GM12864 (cell line): ENCODE measurements around the gene MZB1.

Experiments
- DNase-seq: peaks from one replicate; pipeline ENCODE4 v3.0.0-alpha.2; 2011; ENCODE audit warnings: low read depth
- H3K4me3 ChIP-seq: 2 replicates; pipeline ENCODE4 v1.5.1; 2011; ENCODE audit warnings: mild to moderate bottlenecking, low read depth, low read length, control low read depth
- TF ChIP-seq, protein P1 (sequence below): IDR thresholded peaks from 2 replicates; pipeline ENCODE4 v1.5.1; 2011; ENCODE audit warnings: low read depth, mild to moderate bottlenecking, moderate library complexity, low read length, control low read depth, inconsistent platforms; ENCODE audit errors: missing control alignments

MZB1 gene

DNA sequence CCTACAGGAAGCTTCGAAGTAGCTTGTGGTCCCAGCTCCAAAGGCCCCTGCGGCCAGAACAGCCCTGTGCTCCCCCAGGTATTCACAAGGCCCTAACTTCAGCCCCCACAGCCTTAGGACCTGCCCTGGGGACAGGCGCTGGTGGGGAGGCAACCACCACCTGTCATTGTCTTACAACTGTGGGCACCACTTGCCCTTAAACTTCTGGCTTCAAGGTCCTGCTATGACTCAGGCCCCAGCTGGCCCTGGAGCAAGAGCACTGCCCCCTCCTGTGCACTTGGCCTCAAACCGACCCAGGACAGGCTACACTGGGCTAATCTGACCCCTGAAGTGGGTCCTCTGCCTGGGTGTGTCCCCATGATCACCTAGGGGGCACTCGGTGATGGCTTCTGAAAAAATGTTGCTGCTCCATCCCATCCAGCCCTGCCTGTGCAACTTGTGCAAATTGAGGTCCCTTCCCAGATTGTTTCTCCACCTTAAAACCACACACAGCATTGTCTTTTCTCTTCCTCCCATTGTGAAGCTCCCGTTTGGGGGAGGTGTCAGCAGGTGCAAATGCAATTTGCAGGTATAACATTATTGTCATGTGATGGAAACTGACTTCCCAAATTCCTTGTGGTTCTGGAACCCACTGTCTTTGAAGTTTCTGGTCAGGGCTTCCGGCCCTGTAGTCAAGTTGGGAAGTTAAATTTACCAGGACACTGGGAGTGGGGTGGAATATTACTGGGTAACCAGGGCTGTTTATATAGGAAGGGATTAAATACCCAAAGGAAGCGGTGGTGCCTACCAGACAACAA lies 6.3 kb upstream of the MZB1 start:
- TF ChIP-seq, protein P1, sequence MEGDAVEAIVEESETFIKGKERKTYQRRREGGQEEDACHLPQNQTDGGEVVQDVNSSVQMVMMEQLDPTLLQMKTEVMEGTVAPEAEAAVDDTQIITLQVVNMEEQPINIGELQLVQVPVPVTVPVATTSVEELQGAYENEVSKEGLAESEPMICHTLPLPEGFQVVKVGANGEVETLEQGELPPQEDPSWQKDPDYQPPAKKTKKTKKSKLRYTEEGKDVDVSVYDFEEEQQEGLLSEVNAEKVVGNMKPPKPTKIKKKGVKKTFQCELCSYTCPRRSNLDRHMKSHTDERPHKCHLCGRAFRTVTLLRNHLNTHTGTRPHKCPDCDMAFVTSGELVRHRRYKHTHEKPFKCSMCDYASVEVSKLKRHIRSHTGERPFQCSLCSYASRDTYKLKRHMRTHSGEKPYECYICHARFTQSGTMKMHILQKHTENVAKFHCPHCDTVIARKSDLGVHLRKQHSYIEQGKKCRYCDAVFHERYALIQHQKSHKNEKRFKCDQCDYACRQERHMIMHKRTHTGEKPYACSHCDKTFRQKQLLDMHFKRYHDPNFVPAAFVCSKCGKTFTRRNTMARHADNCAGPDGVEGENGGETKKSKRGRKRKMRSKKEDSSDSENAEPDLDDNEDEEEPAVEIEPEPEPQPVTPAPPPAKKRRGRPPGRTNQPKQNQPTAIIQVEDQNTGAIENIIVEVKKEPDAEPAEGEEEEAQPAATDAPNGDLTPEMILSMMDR = no peak
- H3K4me3 ChIP-seq = no peak overlapping the region
- no peak for DNase-seq

- TF ChIP-seq, protein P1 = no peak
- no peak for DNase-seq
- peak within 1 kb of the TSS; percentile 88 for H3K4me3 ChIP-seq
These were observed 5.2 kb upstream of the MZB1 start, which contains the start of gene PROB1 for GRCh38 chr5:139394654-139395566. PROB1 (minus strand) TSS chr5:139395104; CDS start chr5:139395081, 23 bp downstream.

DNA sequence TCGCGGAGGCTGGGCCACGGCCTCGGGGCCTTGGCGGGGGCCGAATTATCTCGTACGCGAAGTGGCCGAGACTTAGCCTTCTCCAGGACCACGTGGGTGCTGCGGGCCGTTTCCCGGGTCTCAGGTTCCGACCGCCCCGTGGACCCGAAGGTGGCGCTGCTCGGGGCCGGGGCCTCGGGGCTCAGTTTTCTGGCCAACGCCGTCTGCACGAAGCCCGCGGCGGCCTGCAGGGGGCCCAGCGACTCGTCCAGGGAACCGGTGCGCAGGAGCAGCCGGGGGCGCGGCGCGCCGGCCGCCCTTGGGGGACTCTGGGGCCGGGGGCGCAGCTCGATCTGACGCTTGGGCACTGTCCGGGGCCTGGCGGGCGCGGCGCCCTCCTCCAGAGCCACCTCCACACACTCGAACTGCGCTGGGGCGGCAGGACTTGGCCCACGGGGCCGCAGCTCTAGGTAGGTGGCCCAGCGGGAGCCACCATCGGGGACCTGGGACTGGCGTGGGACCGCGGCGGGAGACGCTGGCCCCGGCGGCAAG lies 4.5 kb upstream of the MZB1 start:
- DNase-seq = no peak
- peak overlapping the region; percentile 88 for H3K4me3 ChIP-seq
- TF ChIP-seq, protein P1 = peak; percentile 56

- TF ChIP-seq, protein P1 = no peak
- H3K4me3 ChIP-seq = peak overlapping the region; percentile 88
- no peak for DNase-seq
These were observed 3.9 kb upstream of the MZB1 start for GRCh38 chr5:139393497-139394122.

DNA sequence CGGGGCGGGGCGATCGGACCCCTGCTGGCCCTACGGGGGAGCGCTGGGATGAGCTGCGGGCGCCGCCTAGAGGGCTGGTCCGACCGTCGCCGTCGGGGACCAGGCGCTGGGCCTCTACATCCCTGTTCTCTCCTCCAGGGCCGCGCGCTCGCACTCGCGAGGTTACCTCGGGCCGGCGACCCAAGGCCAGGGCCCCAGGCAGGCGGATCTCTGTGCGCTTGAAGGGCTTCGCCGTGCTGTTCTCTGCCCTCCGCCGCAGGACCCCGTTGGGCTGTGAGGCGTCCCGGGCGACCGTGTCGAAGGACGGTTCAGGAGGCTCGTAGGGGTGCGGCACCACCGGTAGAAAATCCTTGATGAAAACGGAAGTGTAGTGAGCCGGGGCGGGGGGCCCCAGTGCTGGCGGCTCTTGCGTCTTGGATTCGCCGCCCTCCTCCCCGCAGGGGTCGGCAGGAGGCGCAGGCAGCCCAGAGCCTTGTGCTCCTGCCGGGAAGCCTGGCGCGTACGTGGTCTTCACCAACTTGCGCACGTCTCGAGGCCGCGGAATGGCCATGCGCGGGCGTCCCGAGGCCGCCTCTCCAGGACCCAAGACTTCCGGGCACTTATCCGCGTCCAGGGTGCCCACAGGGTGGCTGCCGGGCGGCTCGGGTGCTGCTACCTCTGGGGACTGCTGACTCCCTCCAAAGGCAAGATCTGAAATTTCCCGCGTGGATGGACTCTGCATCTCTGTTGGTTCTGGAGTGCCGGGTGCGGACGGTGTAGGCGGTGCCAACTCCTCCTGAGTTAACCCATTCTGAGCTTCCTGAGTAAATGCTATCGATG lies 3.2 kb upstream of the MZB1 start:
- DNase-seq = no peak
- TF ChIP-seq, protein P1 = peak; percentile 92
- H3K4me3 ChIP-seq = peak overlapping the region; percentile 88

DNA sequence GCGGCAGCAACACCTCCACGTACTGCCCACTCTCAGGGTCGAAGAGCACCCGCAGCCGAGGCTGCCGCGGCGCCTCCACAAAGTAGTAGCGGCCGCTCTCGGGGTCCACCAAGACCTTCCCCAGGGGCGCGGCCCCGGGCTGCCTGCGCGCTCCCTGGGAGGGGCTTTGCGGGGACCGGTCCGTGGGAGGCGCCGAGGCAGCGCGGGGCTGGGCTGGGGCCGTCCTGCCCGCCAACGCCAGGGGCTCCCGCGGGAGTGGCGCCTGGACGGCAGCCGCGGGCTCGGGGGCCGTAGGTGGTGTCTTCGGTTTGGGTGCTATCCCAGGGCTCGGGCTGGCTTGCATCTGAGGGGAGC lies 2.6 kb upstream of the MZB1 start:
- TF ChIP-seq, protein P1 = no peak
- H3K4me3 ChIP-seq = peak overlapping the region; percentile 88
- no peak for DNase-seq
